ENCODE data around the gene ARL15.

Gene ARL15

GRCh38 chr5:54206580-54207229 is 103.7 kb downstream of the ARL15 start:
- peaks cover 5% of the 10 kb centered on the region for H3K4me1 ChIP-seq (ENCODE audit: insufficient read depth, low read length, poor library complexity, severe bottlenecking)
- H3F3A ChIP-seq (ENCODE audit: low read depth) = no peaks in the 10 kb centered on the region
- no peaks in the 10 kb centered on the region for H3K27me3 ChIP-seq (ENCODE audit: insufficient read depth, low read length, poor library complexity, severe bottlenecking)
- H3K9ac ChIP-seq (ENCODE audit: low read depth, low read length, poor library complexity, severe bottlenecking) = no peak overlapping the region
- no peaks in the 10 kb centered on the region for H4K20me1 ChIP-seq (ENCODE audit: insufficient read depth, low read length, poor library complexity, severe bottlenecking)
- no peak overlapping the region for H2AFZ ChIP-seq (ENCODE audit: low read length)
- H3K79me2 ChIP-seq (ENCODE audit: insufficient read depth, low read length) = peaks cover 5% of the 10 kb centered on the region
- TF ChIP-seq EZH2phosphoT487 (IDR thresholded peaks at IDR 0.05; ENCODE audit: borderline replicate concordance) (no peak), CTCF (conservative IDR thresholded peaks at IDR 0.05; ENCODE audit: low read length) (no peak)
- no peaks in the 10 kb centered on the region for H3K36me3 ChIP-seq (ENCODE audit: insufficient read depth, low read length)
- H3K9me2 ChIP-seq (replicated peaks; ENCODE audit: low read depth, low read length) = no peaks in the 10 kb centered on the region
- no peaks in the 10 kb centered on the region for H3K9me3 ChIP-seq (ENCODE audit: insufficient read depth, low read depth, low read length)
- no peak overlapping the region for H3K4me3 ChIP-seq (ENCODE audit: low read length, poor library complexity, severe bottlenecking)
- H3K4me2 ChIP-seq (ENCODE audit: low read depth, low read length, poor library complexity, severe bottlenecking) = no peak overlapping the region

- Histone ChIP-seq H3K9me2 (replicated peaks; ENCODE audit: low read depth, low read length) (no peaks in the 10 kb centered on the region), H3K4me1 (ENCODE audit: insufficient read depth, low read length, poor library complexity, severe bottlenecking) (peaks cover 3% of the 10 kb centered on the region), H3K9me3 (ENCODE audit: insufficient read depth, low read depth, low read length) (no peaks in the 10 kb centered on the region), H3F3A (ENCODE audit: low read depth) (no peaks in the 10 kb centered on the region), H3K4me2 (ENCODE audit: low read depth, low read length, poor library complexity, severe bottlenecking) (no peak overlapping the region), H2AFZ (ENCODE audit: low read length) (no peak overlapping the region), H3K27me3 (ENCODE audit: insufficient read depth, low read length, poor library complexity, severe bottlenecking) (no peaks in the 10 kb centered on the region), H3K79me2 (ENCODE audit: insufficient read depth, low read length) (peaks cover 5% of the 10 kb centered on the region), H3K36me3 (ENCODE audit: insufficient read depth, low read length) (no peaks in the 10 kb centered on the region), H4K20me1 (ENCODE audit: insufficient read depth, low read length, poor library complexity, severe bottlenecking) (no peaks in the 10 kb centered on the region), H3K4me3 (ENCODE audit: low read length, poor library complexity, severe bottlenecking) (no peak overlapping the region), H3K9ac (ENCODE audit: low read depth, low read length, poor library complexity, severe bottlenecking) (no peak overlapping the region)
- TF ChIP-seq CTCF (conservative IDR thresholded peaks at IDR 0.05; ENCODE audit: low read length) = no peak
- no peak for TF ChIP-seq EZH2phosphoT487 (IDR thresholded peaks at IDR 0.05; ENCODE audit: borderline replicate concordance)
These were observed 104.5 kb downstream of the ARL15 start for GRCh38 chr5:54205918-54206317.

- no peaks in the 10 kb centered on the region for H3K9me2 ChIP-seq (replicated peaks; ENCODE audit: low read depth, low read length)
- no peaks in the 10 kb centered on the region for H3K27me3 ChIP-seq (ENCODE audit: insufficient read depth, low read length, poor library complexity, severe bottlenecking)
- H3K36me3 ChIP-seq (ENCODE audit: insufficient read depth, low read length) = no peaks in the 10 kb centered on the region
- H3F3A ChIP-seq (ENCODE audit: low read depth) = no peaks in the 10 kb centered on the region
- H3K4me2 ChIP-seq (ENCODE audit: low read depth, low read length, poor library complexity, severe bottlenecking) = no peak overlapping the region
- no peak for TF ChIP-seq EZH2phosphoT487 (IDR thresholded peaks at IDR 0.05; ENCODE audit: borderline replicate concordance)
- TF ChIP-seq CTCF (conservative IDR thresholded peaks at IDR 0.05; ENCODE audit: low read length) = no peak
- no peaks in the 10 kb centered on the region for H4K20me1 ChIP-seq (ENCODE audit: insufficient read depth, low read length, poor library complexity, severe bottlenecking)
- peaks cover 5% of the 10 kb centered on the region for H3K79me2 ChIP-seq (ENCODE audit: insufficient read depth, low read length)
- no peaks in the 10 kb centered on the region for H3K9me3 ChIP-seq (ENCODE audit: insufficient read depth, low read depth, low read length)
- H3K4me1 ChIP-seq (ENCODE audit: insufficient read depth, low read length, poor library complexity, severe bottlenecking) = no peaks in the 10 kb centered on the region
- H3K4me3 ChIP-seq (ENCODE audit: low read length, poor library complexity, severe bottlenecking) = no peak overlapping the region
- no peak overlapping the region for H2AFZ ChIP-seq (ENCODE audit: low read length)
- H3K9ac ChIP-seq (ENCODE audit: low read depth, low read length, poor library complexity, severe bottlenecking) = no peak overlapping the region
These were observed 104.9 kb downstream of the ARL15 start for GRCh38 chr5:54205453-54205852.

Data from Loucy (cell line).